Stimulated activated naive CD4-positive, alpha-beta T cell (primary cell): ENCODE data around the gene SPATA25.
"Not testable (repeated sequence)": the region's sequence is repeated elsewhere in the genome, so short reads cannot be mapped to it uniquely, and the experiment has no call there.

Experiments
- DNase-seq, 6 experiments: peaks; one replicate each; lab custom pipeline; 2025; lab: John Stamatoyannopoulos, UW

The SPATA25 gene

GRCh38 chr20:45913116-45913515 lies 25.7 kb upstream of the SPATA25 start:
- no peak for DNase-seq

DNA sequence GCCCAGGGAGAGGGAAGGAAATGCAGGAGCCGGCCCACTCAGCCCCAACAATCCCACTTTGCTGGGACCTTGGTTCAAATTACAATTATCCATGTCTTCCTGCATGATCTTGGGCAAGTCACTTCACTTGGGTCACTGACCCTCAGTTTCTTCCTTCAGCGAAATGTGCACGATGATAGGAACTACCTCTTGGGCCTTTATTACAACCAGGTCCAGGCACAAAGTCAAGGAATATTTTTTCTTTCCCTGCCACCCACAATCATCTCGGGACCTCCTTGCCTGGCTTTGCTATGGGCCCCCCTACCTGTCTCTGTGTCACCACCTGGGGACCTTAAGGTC lies 24.9 kb upstream of the SPATA25 start:
- no peak for DNase-seq

DNA sequence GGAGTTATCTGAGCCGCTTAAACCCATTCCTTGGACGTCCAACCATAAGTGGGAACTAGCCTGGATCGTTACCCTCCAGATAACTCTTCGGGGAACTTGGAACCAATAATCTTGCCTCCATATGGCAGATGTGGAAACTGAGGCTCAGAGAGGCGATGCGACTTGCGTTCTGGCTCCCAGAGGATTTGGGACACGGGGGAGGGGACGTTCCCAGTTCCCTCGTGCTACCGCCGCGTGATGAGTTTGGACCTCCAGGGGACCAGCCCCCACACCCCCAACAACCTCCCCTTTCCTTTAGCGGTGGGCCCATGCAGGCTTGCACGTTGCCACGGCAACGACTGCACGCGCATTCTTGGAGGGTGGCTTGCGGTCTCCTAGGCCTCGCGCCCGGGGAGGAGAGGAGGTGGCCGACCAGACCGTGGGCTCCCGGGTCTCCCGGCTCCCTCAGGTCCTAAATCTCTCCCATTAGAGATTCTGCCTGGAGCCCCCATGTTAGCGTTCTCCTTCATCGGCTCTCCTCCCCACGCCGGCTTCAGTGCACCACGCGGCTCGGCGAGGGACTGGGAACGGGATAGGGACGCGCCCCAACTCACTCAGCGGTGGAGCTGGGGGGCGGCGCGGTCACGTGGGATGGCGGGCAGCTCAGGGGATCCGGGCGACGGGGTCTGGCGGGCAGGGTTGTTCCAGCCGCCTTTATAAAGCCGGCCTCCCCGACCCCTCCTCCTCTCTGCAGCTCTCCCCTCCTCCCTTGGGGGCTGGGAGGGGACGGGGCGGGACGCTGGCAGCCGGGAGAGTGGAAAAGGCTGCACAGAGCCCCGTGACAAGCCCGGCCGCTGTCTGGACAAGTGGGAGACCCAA lies 24.3 kb upstream of the SPATA25 start, which contains the start of gene PLTP:
PLTP (minus strand) TSS at position 670 of the 858 bp plus-strand sequence. CDS start 703 bp downstream, outside the sequence.
- DNase-seq = peak in 4 of 6 experiments; percentile 8 to 24 (median 18)

DNA sequence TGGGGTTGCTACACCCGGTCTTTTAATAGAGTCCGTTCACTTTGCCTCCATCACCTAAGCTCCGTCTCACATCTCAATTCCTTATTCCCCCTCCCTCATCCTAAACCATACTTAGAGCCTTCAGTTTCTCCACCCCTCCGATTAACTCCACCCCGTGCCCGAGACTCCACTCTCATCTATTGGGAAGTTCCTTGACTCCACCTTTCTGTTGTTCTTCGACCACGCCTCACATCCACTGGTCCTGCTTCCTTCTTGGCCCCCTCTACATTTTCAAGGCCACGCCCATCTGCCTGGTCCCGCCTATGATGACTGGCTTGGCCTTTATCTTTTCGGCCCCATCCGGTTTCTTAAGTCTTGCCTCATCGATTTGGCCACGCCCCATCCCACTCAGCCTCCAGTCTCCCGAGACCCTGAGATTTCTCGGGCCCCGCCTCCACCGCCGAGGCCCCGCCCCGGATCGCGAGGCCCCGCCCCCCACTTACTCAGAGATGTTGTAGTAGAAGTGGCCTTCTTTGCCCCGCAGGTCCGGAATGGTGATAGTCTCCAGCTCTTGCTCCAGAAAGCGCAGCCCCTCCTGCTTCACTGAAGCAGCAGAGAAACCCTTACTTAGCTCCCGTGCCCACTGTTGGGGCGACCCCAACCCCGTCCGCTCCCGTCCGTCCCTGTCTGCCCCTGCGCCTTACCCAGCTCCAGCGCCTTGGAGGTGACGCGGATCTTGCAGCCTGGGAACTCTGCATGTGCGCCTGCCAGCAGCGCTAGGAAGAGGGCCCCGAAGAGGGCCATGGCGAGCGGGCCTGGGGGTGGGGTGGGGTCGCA lies 23.5 kb upstream of the SPATA25 start:
- peak; percentile 46 to 83 (median 68) for DNase-seq

GRCh38 chr20:45909817-45910669 lies 22.6 kb upstream of the SPATA25 start:
- DNase-seq = no peak

GRCh38 chr20:45909336-45909808 lies 21.9 kb upstream of the SPATA25 start:
- no peak for DNase-seq

- DNase-seq = no peak
Observed at GRCh38 chr20:45908084-45908483, 20.7 kb upstream of the SPATA25 start.

DNA sequence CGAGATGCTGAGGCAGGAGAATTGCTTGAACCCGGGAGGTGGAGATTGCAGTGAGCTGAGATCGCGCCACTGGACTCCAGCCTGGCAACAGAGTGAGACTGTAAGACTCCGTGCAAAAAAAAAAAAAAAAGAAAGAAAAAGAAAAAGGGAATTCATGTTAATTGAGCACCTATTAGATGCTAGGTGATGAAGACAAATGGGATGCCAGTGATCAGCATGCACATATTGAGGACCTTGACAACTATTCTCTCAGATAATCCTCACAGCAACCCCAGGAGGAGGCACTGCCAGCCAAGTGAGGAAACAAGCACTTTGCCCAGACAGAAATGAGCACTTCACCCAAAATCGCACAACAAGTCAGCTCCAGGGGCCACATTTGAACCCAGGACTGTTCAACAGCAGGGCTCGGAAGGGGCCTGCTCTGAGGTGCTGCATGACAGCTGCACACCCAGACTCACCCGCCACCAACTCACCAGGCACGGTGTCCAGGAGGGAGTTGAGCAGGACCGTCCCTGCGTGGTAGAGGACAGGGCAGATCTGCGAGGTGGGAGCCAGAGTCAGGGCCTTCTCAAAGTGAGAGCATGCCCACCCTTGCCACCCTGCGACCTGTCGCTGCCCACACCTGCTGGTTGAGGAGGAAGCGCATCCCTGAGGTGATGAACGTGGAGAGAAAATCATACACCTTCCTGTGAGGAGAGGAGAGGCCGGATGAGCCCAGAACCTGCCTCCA lies 20.0 kb upstream of the SPATA25 start:
- no peak for DNase-seq

- no peak for DNase-seq
Observed at GRCh38 chr20:45905505-45906079, 18.2 kb upstream of the SPATA25 start.

DNA sequence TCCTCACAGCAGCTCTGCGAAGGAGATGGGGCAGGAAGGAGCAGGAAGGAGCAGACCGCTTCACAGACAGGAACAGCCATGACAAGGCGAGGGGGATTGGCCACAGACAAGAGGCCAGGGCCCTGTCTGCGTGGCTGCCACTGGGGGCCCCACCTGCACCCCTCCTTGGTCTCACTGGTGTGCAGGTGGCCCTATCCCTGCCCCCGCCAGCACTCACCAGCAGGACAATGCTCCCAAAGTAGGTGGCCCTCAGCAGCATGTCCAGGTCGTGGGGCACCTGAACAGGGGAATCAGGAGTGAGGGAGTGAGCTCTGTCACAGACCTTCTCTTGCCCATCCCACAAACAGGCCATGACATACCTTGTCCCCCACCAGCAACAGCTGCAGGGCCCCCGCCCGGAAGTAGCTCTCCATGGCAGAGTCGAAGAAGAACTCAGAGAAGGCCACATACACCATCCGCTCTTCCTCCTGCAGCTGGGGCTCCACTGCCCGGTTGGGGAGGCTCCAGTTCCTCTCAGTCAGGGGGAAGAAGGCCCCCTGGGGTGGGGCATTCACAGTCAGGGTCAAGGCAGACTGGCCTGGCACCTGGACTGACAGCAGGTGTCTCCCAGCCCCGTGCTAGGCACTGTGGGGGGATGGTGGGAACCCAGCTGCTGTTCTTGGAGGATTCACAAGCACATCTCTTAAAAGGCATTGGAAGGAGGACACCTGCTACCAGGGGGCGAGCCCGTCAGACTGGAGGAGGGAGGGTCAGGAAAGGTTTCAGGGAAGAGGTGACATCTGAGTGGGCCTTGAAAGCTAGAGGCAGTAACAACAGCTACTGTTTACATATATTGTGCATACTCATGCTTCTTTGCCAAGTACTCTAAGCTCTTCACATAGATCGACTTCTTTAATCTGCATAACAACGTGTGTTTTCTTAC lies 17.4 kb upstream of the SPATA25 start:
- DNase-seq = no peak

DNA sequence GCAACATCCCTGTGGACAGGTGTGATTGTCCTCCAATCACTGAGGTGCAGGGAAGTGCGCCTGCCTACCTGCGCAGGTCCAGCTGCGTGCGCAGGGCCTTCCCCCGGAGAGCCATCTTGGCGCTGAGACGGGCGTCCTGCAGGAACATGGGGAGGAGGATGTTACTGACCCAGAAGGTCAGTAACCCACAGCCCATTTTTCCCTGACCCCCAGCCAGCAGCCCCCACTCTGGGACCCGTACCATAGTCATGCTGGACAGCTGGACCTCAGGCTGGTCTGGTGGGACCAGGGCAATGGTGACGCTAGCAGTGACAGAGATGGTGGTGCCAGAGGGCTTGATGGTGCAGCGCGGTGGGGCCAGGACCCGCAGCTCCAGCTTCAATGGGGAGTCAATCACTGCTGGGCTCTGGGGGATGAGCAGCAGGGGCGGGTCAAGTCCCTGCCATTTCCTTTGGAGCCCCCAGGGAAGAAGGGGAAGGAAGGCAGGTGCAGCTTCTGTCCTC lies 14.8 kb upstream of the SPATA25 start:
- DNase-seq = no peak

DNA sequence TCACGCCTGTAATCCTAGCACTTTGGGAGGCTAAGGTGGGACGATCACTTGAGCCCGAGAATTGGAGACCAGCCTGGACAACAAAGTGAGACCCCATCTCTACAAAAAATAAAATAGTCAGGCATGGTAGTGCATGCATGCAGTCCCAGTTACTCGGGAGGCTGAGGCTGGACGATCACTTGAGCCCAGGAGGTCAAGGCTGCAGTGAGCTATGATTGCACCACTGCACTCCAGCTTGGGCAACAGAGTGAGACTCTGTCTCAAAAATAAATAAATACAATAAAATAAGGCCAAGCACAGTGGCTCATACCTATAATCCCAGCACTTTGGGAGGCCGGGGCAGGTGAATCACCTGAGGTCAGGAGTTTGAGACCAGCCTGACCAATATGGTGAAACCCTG lies 13.9 kb upstream of the SPATA25 start:
- DNase-seq = not testable (repeated sequence)

- DNase-seq = no peak
Observed at GRCh38 chr20:45899046-45899835, 11.8 kb upstream of the SPATA25 start.

DNA sequence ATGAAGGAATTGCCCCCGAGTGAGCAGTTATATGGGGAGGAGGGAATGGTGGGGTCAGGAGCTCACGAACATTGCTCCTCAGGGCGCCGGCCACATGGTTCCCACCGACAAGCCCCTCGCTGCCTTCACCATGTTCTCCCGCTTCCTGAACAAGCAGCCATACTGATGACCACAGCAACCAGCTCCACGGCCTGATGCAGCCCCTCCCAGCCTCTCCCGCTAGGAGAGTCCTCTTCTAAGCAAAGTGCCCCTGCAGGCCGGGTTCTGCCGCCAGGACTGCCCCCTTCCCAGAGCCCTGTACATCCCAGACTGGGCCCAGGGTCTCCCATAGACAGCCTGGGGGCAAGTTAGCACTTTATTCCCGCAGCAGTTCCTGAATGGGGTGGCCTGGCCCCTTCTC lies 10.9 kb upstream of the SPATA25 start:
- DNase-seq = no peak

DNA sequence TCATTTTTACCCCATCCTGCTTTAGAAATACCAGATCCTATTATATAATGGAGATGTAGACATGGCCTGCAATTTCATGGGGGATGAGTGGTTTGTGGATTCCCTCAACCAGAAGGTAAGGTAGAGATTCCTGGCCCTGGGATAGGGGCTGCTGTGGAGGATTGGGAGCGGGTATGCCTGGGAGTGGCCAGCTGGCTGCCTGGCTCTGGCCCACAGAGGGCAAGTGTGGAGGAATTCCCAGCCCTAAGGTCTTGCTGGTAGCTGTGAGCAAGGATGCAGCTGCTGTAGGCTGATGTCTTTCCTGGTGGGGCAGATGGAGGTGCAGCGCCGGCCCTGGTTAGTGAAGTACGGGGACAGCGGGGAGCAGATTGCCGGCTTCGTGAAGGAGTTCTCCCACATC lies 10.3 kb upstream of the SPATA25 start:
- DNase-seq = no peak

- no peak for DNase-seq
Observed at GRCh38 chr20:45897289-45897688, 9.9 kb upstream of the SPATA25 start.

GRCh38 chr20:45896641-45897161 lies 9.3 kb upstream of the SPATA25 start:
- DNase-seq = no peak

- no peak for DNase-seq
Observed at GRCh38 chr20:45894797-45895196, 7.4 kb upstream of the SPATA25 start.

GRCh38 chr20:45893831-45894230 lies 6.4 kb upstream of the SPATA25 start:
- DNase-seq = no peak
